Measurements from ENCODE around the gene SULT2A1.

Gene SULT2A1

DNA sequence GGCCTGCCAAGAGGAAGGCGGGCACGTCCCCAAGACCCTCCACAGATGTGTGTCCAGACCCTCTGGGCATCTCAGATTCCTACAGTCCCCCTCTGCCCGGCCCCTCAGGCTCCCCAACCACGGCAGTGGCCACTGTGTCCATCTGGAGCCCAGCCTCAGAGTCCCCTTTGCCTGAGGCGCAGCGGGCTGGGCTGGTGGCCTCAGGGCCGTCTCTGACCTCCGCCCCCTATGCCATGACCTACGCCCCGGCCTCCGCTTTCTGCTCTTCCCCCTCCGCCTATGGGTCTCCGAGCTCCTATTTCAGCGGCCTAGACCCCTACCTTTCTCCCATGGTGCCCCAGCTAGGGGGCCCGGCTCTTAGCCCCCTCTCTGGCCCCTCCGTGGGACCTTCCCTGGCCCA lies 46.7 kb downstream of the SULT2A1 start:
- Histone ChIP-seq H3K27ac (ENCODE audit: poor library complexity, severe bottlenecking) (no peak overlapping the region), H3K27me3 (ENCODE audit: insufficient read depth, poor library complexity, severe bottlenecking) (no peaks in the 10 kb centered on the region), H3K9me3 (ENCODE audit: severe bottlenecking) (peaks cover 2% of the 10 kb centered on the region), H3K4me3 (ENCODE audit: severe bottlenecking) (no peak overlapping the region), H3K4me1 (ENCODE audit: insufficient read depth, poor library complexity, severe bottlenecking) (no peaks in the 10 kb centered on the region), H3K36me3 (ENCODE audit: low read depth) (no peaks in the 10 kb centered on the region)
- TF ChIP-seq CTCF (IDR thresholded peaks at IDR 0.05; ENCODE audit: poor library complexity, severe bottlenecking), result no peak
- ATAC-seq (ENCODE audit: low read depth), result no peak
- no peak for DNase-seq (ENCODE audit: low spot score)

DNA sequence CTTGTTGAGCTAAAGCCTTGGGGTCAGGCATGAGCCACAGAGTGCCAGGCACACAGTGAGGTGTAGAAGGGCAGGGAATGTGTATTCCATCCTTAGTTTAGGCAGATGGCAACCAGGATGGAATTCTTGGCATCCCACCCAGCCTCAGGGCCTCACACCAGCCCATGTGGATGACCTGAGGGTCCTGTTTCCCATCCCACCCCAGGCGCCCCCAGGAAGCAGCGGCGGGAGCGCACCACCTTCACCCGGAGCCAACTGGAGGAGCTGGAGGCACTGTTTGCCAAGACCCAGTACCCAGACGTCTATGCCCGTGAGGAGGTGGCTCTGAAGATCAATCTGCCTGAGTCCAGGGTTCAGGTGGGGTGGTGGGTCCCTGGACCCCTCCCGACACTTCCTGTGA lies 50.1 kb downstream of the SULT2A1 start:
- H3K27me3 ChIP-seq (ENCODE audit: insufficient read depth, poor library complexity, severe bottlenecking), result no peaks in the 10 kb centered on the region
- no peak for TF ChIP-seq CTCF (IDR thresholded peaks at IDR 0.05; ENCODE audit: poor library complexity, severe bottlenecking)
- no peak overlapping the region for H3K27ac ChIP-seq (ENCODE audit: poor library complexity, severe bottlenecking)
- ATAC-seq (ENCODE audit: low read depth) (no peak), DNase-seq (ENCODE audit: low spot score) (no peak)
- H3K4me3 ChIP-seq (ENCODE audit: severe bottlenecking), result no peak overlapping the region
- peaks cover 2% of the 10 kb centered on the region for H3K9me3 ChIP-seq (ENCODE audit: severe bottlenecking)
- H3K4me1 ChIP-seq (ENCODE audit: insufficient read depth, poor library complexity, severe bottlenecking), result no peaks in the 10 kb centered on the region
- no peaks in the 10 kb centered on the region for H3K36me3 ChIP-seq (ENCODE audit: low read depth)

GRCh38 chr19:47832723-47833122 lies 53.4 kb downstream of the SULT2A1 start:
- peaks cover 1% of the 10 kb centered on the region for H3K9me3 ChIP-seq (ENCODE audit: severe bottlenecking)
- no peak overlapping the region for H3K4me3 ChIP-seq (ENCODE audit: severe bottlenecking)
- no peak for ATAC-seq (ENCODE audit: low read depth)
- no peak for DNase-seq (ENCODE audit: low spot score)
- TF ChIP-seq CTCF (IDR thresholded peaks at IDR 0.05; ENCODE audit: poor library complexity, severe bottlenecking), result no peak
- H3K27me3 ChIP-seq (ENCODE audit: insufficient read depth, poor library complexity, severe bottlenecking), result no peaks in the 10 kb centered on the region
- no peaks in the 10 kb centered on the region for H3K4me1 ChIP-seq (ENCODE audit: insufficient read depth, poor library complexity, severe bottlenecking)
- H3K27ac ChIP-seq (ENCODE audit: poor library complexity, severe bottlenecking), result no peak overlapping the region
- H3K36me3 ChIP-seq (ENCODE audit: low read depth), result no peaks in the 10 kb centered on the region

DNA sequence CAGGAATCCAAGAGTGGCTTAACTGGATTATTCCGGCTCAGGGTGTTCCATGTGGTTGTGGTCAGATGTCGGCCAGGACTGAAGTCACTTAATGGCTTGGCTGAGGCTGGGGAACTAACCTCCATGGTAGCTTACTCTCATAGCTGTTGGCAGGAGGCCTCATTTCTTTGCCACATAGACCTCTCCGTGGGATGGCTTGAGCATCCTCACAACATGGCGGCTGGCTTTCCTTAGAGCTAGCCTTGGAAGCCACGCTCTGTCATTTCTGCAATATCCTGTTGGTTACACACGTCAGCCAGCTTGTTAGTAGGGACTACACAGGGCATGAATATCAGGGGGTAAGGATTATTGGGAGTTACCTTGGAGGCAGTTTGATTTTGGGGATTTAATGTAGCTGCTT lies 59.3 kb downstream of the SULT2A1 start:
- H3K4me3 ChIP-seq (ENCODE audit: severe bottlenecking), result no peak overlapping the region
- no peak for DNase-seq (ENCODE audit: low spot score)
- ATAC-seq (ENCODE audit: low read depth), result no peak
- H3K36me3 ChIP-seq (ENCODE audit: low read depth), result no peaks in the 10 kb centered on the region
- no peaks in the 10 kb centered on the region for H3K4me1 ChIP-seq (ENCODE audit: insufficient read depth, poor library complexity, severe bottlenecking)
- no peak overlapping the region for H3K27ac ChIP-seq (ENCODE audit: poor library complexity, severe bottlenecking)
- H3K9me3 ChIP-seq (ENCODE audit: severe bottlenecking), result no peaks in the 10 kb centered on the region
- no peak for TF ChIP-seq CTCF (IDR thresholded peaks at IDR 0.05; ENCODE audit: poor library complexity, severe bottlenecking)
- no peaks in the 10 kb centered on the region for H3K27me3 ChIP-seq (ENCODE audit: insufficient read depth, poor library complexity, severe bottlenecking)

GRCh38 chr19:47824396-47824795 lies 61.7 kb downstream of the SULT2A1 start:
- H3K27me3 ChIP-seq (ENCODE audit: insufficient read depth, poor library complexity, severe bottlenecking), result peaks cover 7% of the 10 kb centered on the region
- no peak overlapping the region for H3K27ac ChIP-seq (ENCODE audit: poor library complexity, severe bottlenecking)
- no peak for TF ChIP-seq CTCF (IDR thresholded peaks at IDR 0.05; ENCODE audit: poor library complexity, severe bottlenecking)

More at GRCh38 chr19:47824396-47824795, 61.7 kb downstream of the SULT2A1 start:
- H3K4me1 ChIP-seq (ENCODE audit: insufficient read depth, poor library complexity, severe bottlenecking), result no peaks in the 10 kb centered on the region
- no peaks in the 10 kb centered on the region for H3K36me3 ChIP-seq (ENCODE audit: low read depth)
- no peaks in the 10 kb centered on the region for H3K9me3 ChIP-seq (ENCODE audit: severe bottlenecking)
- ATAC-seq (ENCODE audit: low read depth) (no peak), DNase-seq (ENCODE audit: low spot score) (no peak)
- no peak overlapping the region for H3K4me3 ChIP-seq (ENCODE audit: severe bottlenecking)

Measured in RWPE2 (cell line).